Ovary (tissue), 9 donors: Measurements from ENCODE around the gene MIDN. TPM values are rescaled to one million over a fixed set of nuclear protein-coding genes. Genes with fewer than 3 reads are reported as not detected.

ENCODE experiments used
- DNase-seq, 5 donors: peaks; one replicate each; pipeline ENCODE4 v3.0.0-alpha.2; 2019 to 2020
- H3K27ac ChIP-seq, 2 donors: fragments of 200-600 bp; one replicate each; pipeline versions ENCODE4 v1.5.1 to v1.8.0; 2019 to 2022
- H3K27me3 ChIP-seq: fragments of 200-600 bp; one replicate; pipeline ENCODE4 v1.8.0; 2022
- H3K36me3 ChIP-seq: fragments of 200-600 bp; sonication (generic); one replicate; pipeline ENCODE4 v1.5.1; 2019
- H3K4me1 ChIP-seq: one replicate; pipeline ENCODE4 v1.8.1; 2013; ENCODE audit warnings: mild to moderate bottlenecking, moderate library complexity; ENCODE audit not compliant: insufficient read depth
- H3K4me3 ChIP-seq: fragments of 200-600 bp; sonication (generic); one replicate; pipeline ENCODE4 v1.5.1; 2017
- H3K9me3 ChIP-seq, 2 donors: fragments of 200-600 bp in 1 of 2; sonication (generic) in 1 of 2; one replicate each; pipeline versions ENCODE4 v1.5.1 to v1.8.1; 2013 to 2019; ENCODE audit warnings: mild to moderate bottlenecking in 1 of 2, moderate library complexity in 1 of 2
- CTCF ChIP-seq, 3 donors: fragments of 450-650 bp in 2 of 3; fragments of 200-600 bp in 1 of 3; IDR thresholded peaks; one replicate each; pipeline versions ENCODE4 v1.5.1 to v1.8.0; 2016 to 2022; ENCODE audit warnings: antibody characterized with exemption in 3 of 3, mild to moderate bottlenecking in 1 of 3
- EP300 ChIP-seq: sonication (generic); formaldehyde crosslinking; IDR thresholded peaks from one replicate; pipeline ENCODE4 v1.6.1; 2017; ENCODE audit warnings: antibody characterized with exemption
- POLR2A ChIP-seq: fragments of 450-650 bp; IDR thresholded peaks from one replicate; pipeline ENCODE4 v1.6.1; 2017; ENCODE audit warnings: antibody characterized with exemption, mild to moderate bottlenecking, moderate library complexity
- WGBS, 3 donors: extraction: QIAGEN DNeasy Blood & Tissue Kit in 1 of 3; methylation state at CpG; one replicate each; pipeline versions ENCODE4 v1.1.5 to v1.1.7; 2013 to 2017; 5-methylcytosine and 5-hydroxymethylcytosine counted together
- intact Hi-C, 4 donors: fragments of 100-400 bp; cut with DNase I; formaldehyde crosslinking; loops; one replicate each; pipeline versions ENCODE4 v1.11.0 to v1.15.1; 2022 to 2023
- polyA plus RNA-seq, 2 donors: library from polyadenylated mRNA; stranded (reverse); fragments of 200-250 nt in 1 of 2; fragments of 350-450 nt in 1 of 2; fragmentation: Illumina TruSeq in 1 of 2; extraction: RNeasy Lipid Tissue Mini Kit (QIAGEN cat#74804) in 1 of 2; gene quantifications; one replicate each; pipeline ENCODE4 v1.2.3, GENCODE V29; 2013 to 2014
- total RNA-seq, 7 donors: library from RNA; depleted of rRNA in 2 of 7; stranded (reverse); fragments of >200 nt in 2 of 7; fragmentation: NEBNext Ultra II Directional in 3 of 7; extraction: Animal tissue kit (Norgen Biotek cat#: 25700) in 3 of 7; gene quantifications; one replicate each; pipeline versions ENCODE4 v1.1.0 to v1.2.4, GENCODE V29; 2016 to 2023
- donor health status: DM: no; HTN: no; CAD: no; lungs with moderate emphysema.
- donor health status: DM: no; HTN: no; CAD: no.
- donor health status: Bipolar disorder and iron deficiency.
- donor health status: DM: yes; HTN: yes; CAD: no.
- donor health status: DM: no; HTN: no; CAD: no.
- donor health status: DM: yes; HTN: yes; CAD: no.

MIDN gene
- total and polyA plus RNA-seq, 9 donors: 10.1 to 261 (median 105) TPM

- TF ChIP-seq POLR2A (no peak), CTCF (IDR thresholded peaks at IDR 0.05) (no peak), EP300 (no peak)
- intact Hi-C loops: loop anchor here in 1 of 4 donors (10.0 kb wide), 1 partner anchor 111 kb away; the partner anchor contains the start of gene NDUFS7
- Histone ChIP-seq H3K27me3 (no peaks in the 10 kb centered on the region), H3K27ac (no peak overlapping the region), H3K9me3 (no peaks in the 10 kb centered on the region), H3K4me3 (no peak overlapping the region), H3K36me3 (no peaks in the 10 kb centered on the region), H3K4me1 (peaks cover 31% of the 10 kb centered on the region)
- peak in 1 of 5 donors; percentile 49 for DNase-seq
- 59 to 71% (median 64%) methylated on average over 20 to 25 of the region's 25 CpGs for WGBS, 3 donors
Measured at GRCh38 chr19:1273263-1274041, 25.1 kb downstream of the MIDN start.

GRCh38 chr19:1274081-1274851 lies 25.9 kb downstream of the MIDN start:
- Histone ChIP-seq H3K36me3 (no peaks in the 10 kb centered on the region), H3K4me1 (peaks cover 28% of the 10 kb centered on the region), H3K4me3 (peak overlapping the region; percentile 55), H3K27ac (peak overlapping the region in 1 of 2 donors; percentile 99), H3K9me3 (no peaks in the 10 kb centered on the region), H3K27me3 (no peaks in the 10 kb centered on the region)
- WGBS, 3 donors: 58 to 71% (median 58%) methylated on average over 44 to 46 of the region's 46 CpGs
- TF ChIP-seq EP300: no peak
- TF ChIP-seq POLR2A: no peak
- no peak for TF ChIP-seq CTCF (IDR thresholded peaks at IDR 0.05)
- intact Hi-C loops: loop anchor here in 1 of 4 donors (10.0 kb wide), 1 partner anchor 111 kb away; the partner anchor contains the start of gene NDUFS7
- peak in 4 of 5 donors; percentile 54 to 66 (median 63) for DNase-seq

GRCh38 chr19:1274852-1275259 lies 26.5 kb downstream of the MIDN start:
- TF ChIP-seq POLR2A (no peak), EP300 (no peak), CTCF (IDR thresholded peaks at IDR 0.05) (no peak)
- H3K4me3 ChIP-seq: peak overlapping the region; percentile 55
- WGBS, 3 donors: 7 to 18% (median 8%) methylated on average over 39 to 44 of the region's 44 CpGs
- H3K4me1 ChIP-seq: peaks cover 28% of the 10 kb centered on the region
- no peaks in the 10 kb centered on the region for H3K9me3 ChIP-seq
- intact Hi-C loops: loop anchor here in 1 of 4 donors (10.0 kb wide), 1 partner anchor 110 kb away; the partner anchor contains the start of gene NDUFS7
- no peak for DNase-seq
- H3K27me3 ChIP-seq: no peaks in the 10 kb centered on the region
- peak overlapping the region; percentile 97 to 99 for H3K27ac ChIP-seq
- no peaks in the 10 kb centered on the region for H3K36me3 ChIP-seq

- Histone ChIP-seq H3K4me1 (peaks cover 28% of the 10 kb centered on the region), H3K4me3 (peak within 1 kb of the TSS; percentile 55), H3K27me3 (no peaks in the 10 kb centered on the region), H3K36me3 (no peaks in the 10 kb centered on the region), H3K9me3 (no peaks in the 10 kb centered on the region), H3K27ac (peak within 1 kb of the TSS; percentile 97 to 99)
- peak; percentile 93 to 97 (median 95) for DNase-seq
- 0% methylated on average over 23 to 98 of the region's 98 CpGs for WGBS, 3 donors
- intact Hi-C loops: loop anchor here in 1 of 4 donors (10.0 kb wide), 1 partner anchor 109 kb away; the partner anchor contains the start of gene NDUFS7
- TF ChIP-seq CTCF (IDR thresholded peaks at IDR 0.05) (no peak), POLR2A (peak; percentile 59)
Measured at GRCh38 chr19:1275260-1275975, 27.0 kb downstream of the MIDN start, which contains the start of gene FAM174C. FAM174C (plus strand) TSS chr19:1275530; CDS start chr19:1275550, 20 bp downstream.
